NCI-H446 (cell line): ENCODE data around the gene PIP4K2A.

Source experiments
- DNase-seq, 2 experiments: peaks; one replicate each; lab custom pipeline; 2025; lab: John Stamatoyannopoulos, UW

The PIP4K2A gene

GRCh38 chr10:22599048-22599561 is 115.3 kb downstream of the PIP4K2A start:
- DNase-seq: no peak

- DNase-seq: no peak
Measured at GRCh38 chr10:22598478-22598877, 115.9 kb downstream of the PIP4K2A start.

GRCh38 chr10:22597138-22597537 is 117.2 kb downstream of the PIP4K2A start:
- DNase-seq: peak in 1 of 2 experiments; percentile 35

GRCh38 chr10:22593636-22594198 is 120.7 kb downstream of the PIP4K2A start:
- no peak for DNase-seq

GRCh38 chr10:22593026-22593425 is 121.4 kb downstream of the PIP4K2A start:
- no peak for DNase-seq

- no peak for DNase-seq
Measured at GRCh38 chr10:22589851-22590514, 124.4 kb downstream of the PIP4K2A start.

- no peak for DNase-seq
Measured at GRCh38 chr10:22588462-22588861, 125.9 kb downstream of the PIP4K2A start.

- no peak for DNase-seq
Measured at GRCh38 chr10:22583683-22584082, 130.7 kb downstream of the PIP4K2A start.

GRCh38 chr10:22581461-22581860 is 132.9 kb downstream of the PIP4K2A start:
- DNase-seq: no peak

- no peak for DNase-seq
Measured at GRCh38 chr10:22580711-22581110, 133.7 kb downstream of the PIP4K2A start.

- no peak for DNase-seq
Measured at GRCh38 chr10:22579826-22580225, 134.6 kb downstream of the PIP4K2A start.

GRCh38 chr10:22573820-22574569 is 140.4 kb downstream of the PIP4K2A start:
- DNase-seq: peak in 1 of 2 experiments; percentile 2

GRCh38 chr10:22570733-22571430 is 143.5 kb downstream of the PIP4K2A start:
- no peak for DNase-seq

- no peak for DNase-seq
Measured at GRCh38 chr10:22570234-22570633, 144.1 kb downstream of the PIP4K2A start.

GRCh38 chr10:22568928-22569327 is 145.4 kb downstream of the PIP4K2A start:
- no peak for DNase-seq

GRCh38 chr10:22564060-22564459 is 150.3 kb downstream of the PIP4K2A start:
- no peak for DNase-seq

GRCh38 chr10:22561909-22562308 is 152.5 kb downstream of the PIP4K2A start:
- DNase-seq: no peak

- no peak for DNase-seq
Measured at GRCh38 chr10:22560913-22561239, 153.5 kb downstream of the PIP4K2A start.

- DNase-seq: no peak
Measured at GRCh38 chr10:22560096-22560912, 154.1 kb downstream of the PIP4K2A start.

- no peak for DNase-seq
Measured at GRCh38 chr10:22557321-22557720, 157.1 kb downstream of the PIP4K2A start.

- no peak for DNase-seq
Measured at GRCh38 chr10:22556774-22557173, 157.6 kb downstream of the PIP4K2A start.
